Activated naive CD8-positive, alpha-beta T cell treated with anti-CD3 and anti-CD28 coated beads, Interleukin-2, amount 10 ng/mL, durations not matched to agents 7 days and 5 days (primary cell): ENCODE measurements around the gene BIRC6. TPM values are rescaled to one million over a fixed set of nuclear protein-coding genes. Genes with fewer than 3 reads are reported as not detected.
"Not testable (repeated sequence)": the region's sequence is repeated elsewhere in the genome, so short reads cannot be mapped to it uniquely, and the experiment has no call there.

Experiments used
- ATAC-seq: fragments of 150-1000 bp; cut with Tn5 transposase; one replicate; pipeline ENCODE4 v1.10.0; 2021; ENCODE audit warnings: low read depth, moderate library complexity
- POLR2A ChIA-PET: fragments of 350-600 bp; sonication (Branson Sonifier 250); formaldehyde crosslinking; loops from one replicate; lab custom pipeline; 2021; ENCODE audit warnings: antibody characterized with exemption; lab: Charles Lee
- DNase-seq: peaks from one replicate; pipeline ENCODE4 v3.0.0; 2021
- H3K27ac Mint-ChIP-seq: one replicate; pipeline ENCODE4 v1.8.0; 2022; ENCODE audit warnings: mild to moderate bottlenecking, mixed read lengths
- H3K27me3 Mint-ChIP-seq: one replicate; pipeline ENCODE4 v1.8.0; 2022; ENCODE audit warnings: mild to moderate bottlenecking, moderate library complexity, mixed read lengths
- H3K36me3 Mint-ChIP-seq: one replicate; pipeline ENCODE4 v1.8.0; 2021; ENCODE audit warnings: mild to moderate bottlenecking, mixed read lengths
- H3K4me1 Mint-ChIP-seq: one replicate; pipeline ENCODE4 v1.8.0; 2021; ENCODE audit warnings: mixed read lengths
- H3K4me3 Mint-ChIP-seq: one replicate; pipeline ENCODE4 v1.8.0; 2022; ENCODE audit warnings: mild to moderate bottlenecking, moderate library complexity, mixed read lengths
- H3K9me3 Mint-ChIP-seq: one replicate; pipeline ENCODE4 v1.8.0; 2021; ENCODE audit warnings: mixed read lengths
- total RNA-seq, 2 experiments: library from RNA; stranded (reverse); gene quantifications; one replicate each; pipeline ENCODE4 v1.2.3, GENCODE V29; 2021

The BIRC6 gene
- total RNA-seq, 2 experiments from 2014 or later, result 125 to 132 TPM

- Mint-ChIP-seq H3K27me3 (no peaks in the 10 kb centered on the region), H3K36me3 (peaks cover 26% of the 10 kb centered on the region), H3K4me1 (peaks cover 10% of the 10 kb centered on the region), H3K27ac (no peak overlapping the region), H3K4me3 (no peak overlapping the region), H3K9me3 (peaks cover 3% of the 10 kb centered on the region)
- ATAC-seq (no peak), DNase-seq (no peak)
- POLR2A ChIA-PET, result no interaction called here
These were observed 74.0 kb downstream of the BIRC6 start for GRCh38 chr2:32430804-32431203.

- POLR2A ChIA-PET, result interaction anchor here (0.6 kb wide), 1 partner anchor 118 kb away, joined by 3 read pairs; no protein-coding TSS in a partner anchor
- Mint-ChIP-seq H3K27me3 (no peaks in the 10 kb centered on the region), H3K27ac (no peak overlapping the region), H3K9me3 (peaks cover 3% of the 10 kb centered on the region), H3K4me3 (no peak overlapping the region), H3K4me1 (peaks cover 5% of the 10 kb centered on the region), H3K36me3 (peaks cover 42% of the 10 kb centered on the region)
- ATAC-seq (no peak), DNase-seq (no peak)
These were observed 79.3 kb downstream of the BIRC6 start for GRCh38 chr2:32436150-32436549.

- POLR2A ChIA-PET, result no interaction called here
- H3K9me3 Mint-ChIP-seq, result no peaks in the 10 kb centered on the region
- ATAC-seq, result no peak
- peaks cover 39% of the 10 kb centered on the region for H3K36me3 Mint-ChIP-seq
- no peak overlapping the region for H3K4me3 Mint-ChIP-seq
- H3K27ac Mint-ChIP-seq, result no peak overlapping the region
- peaks cover 2% of the 10 kb centered on the region for H3K4me1 Mint-ChIP-seq
- H3K27me3 Mint-ChIP-seq, result no peaks in the 10 kb centered on the region
- DNase-seq, result no peak
These were observed 85.2 kb downstream of the BIRC6 start for GRCh38 chr2:32442020-32442467.

- ATAC-seq, result no peak
- no peaks in the 10 kb centered on the region for H3K27me3 Mint-ChIP-seq
- DNase-seq, result no peak
- H3K36me3 Mint-ChIP-seq, result peaks cover 39% of the 10 kb centered on the region
- H3K9me3 Mint-ChIP-seq, result no peaks in the 10 kb centered on the region
- no peak overlapping the region for H3K27ac Mint-ChIP-seq
- POLR2A ChIA-PET, result no interaction called here
- H3K4me1 Mint-ChIP-seq, result peaks cover 3% of the 10 kb centered on the region
- H3K4me3 Mint-ChIP-seq, result no peak overlapping the region
These were observed 89.5 kb downstream of the BIRC6 start for GRCh38 chr2:32446369-32446768.

- POLR2A ChIA-PET, result no interaction called here
- H3K36me3 Mint-ChIP-seq, result peaks cover 31% of the 10 kb centered on the region
- no peak for ATAC-seq
These were observed 94.0 kb downstream of the BIRC6 start for GRCh38 chr2:32450851-32451250.

GRCh38 chr2:32452338-32453064, 95.7 kb downstream of the BIRC6 start:
- Mint-ChIP-seq H3K27ac (no peak overlapping the region), H3K4me1 (peaks cover 5% of the 10 kb centered on the region), H3K9me3 (no peaks in the 10 kb centered on the region), H3K4me3 (no peak overlapping the region), H3K27me3 (no peaks in the 10 kb centered on the region), H3K36me3 (peaks cover 39% of the 10 kb centered on the region)
- no peak for ATAC-seq
- POLR2A ChIA-PET, result no interaction called here
- DNase-seq, result no peak

More at GRCh38 chr2:32450851-32451250, 94.0 kb downstream of the BIRC6 start:
- no peak overlapping the region for H3K27ac Mint-ChIP-seq
- no peaks in the 10 kb centered on the region for H3K9me3 Mint-ChIP-seq
- no peak overlapping the region for H3K4me3 Mint-ChIP-seq
- H3K4me1 Mint-ChIP-seq, result peaks cover 5% of the 10 kb centered on the region
- no peak for DNase-seq
- no peaks in the 10 kb centered on the region for H3K27me3 Mint-ChIP-seq

GRCh38 chr2:32453242-32454062, 96.6 kb downstream of the BIRC6 start:
- DNase-seq (no peak), ATAC-seq (no peak)
- Mint-ChIP-seq H3K27ac (no peak overlapping the region), H3K4me1 (peaks cover 8% of the 10 kb centered on the region), H3K36me3 (peaks cover 44% of the 10 kb centered on the region), H3K4me3 (no peak overlapping the region), H3K27me3 (no peaks in the 10 kb centered on the region), H3K9me3 (no peaks in the 10 kb centered on the region)
- POLR2A ChIA-PET, result no interaction called here

- DNase-seq (no peak), ATAC-seq (no peak)
- H3K27ac Mint-ChIP-seq, result no peak overlapping the region
- peaks cover 35% of the 10 kb centered on the region for H3K36me3 Mint-ChIP-seq
- peaks cover 8% of the 10 kb centered on the region for H3K4me1 Mint-ChIP-seq
- H3K9me3 Mint-ChIP-seq, result no peaks in the 10 kb centered on the region
- POLR2A ChIA-PET, result interaction anchor here (1.2 kb wide), 1 partner anchor 1046 kb away, joined by 5 read pairs; no protein-coding TSS in a partner anchor
- H3K27me3 Mint-ChIP-seq, result no peaks in the 10 kb centered on the region
- no peak overlapping the region for H3K4me3 Mint-ChIP-seq
These were observed 99.0 kb downstream of the BIRC6 start for GRCh38 chr2:32455816-32456215.

GRCh38 chr2:32456808-32457207, 100.0 kb downstream of the BIRC6 start:
- H3K4me1 Mint-ChIP-seq, result peaks cover 12% of the 10 kb centered on the region
- POLR2A ChIA-PET, result no interaction called here
- DNase-seq (no peak), ATAC-seq (no peak)
- H3K9me3 Mint-ChIP-seq, result no peaks in the 10 kb centered on the region
- H3K27ac Mint-ChIP-seq, result no peak overlapping the region
- no peak overlapping the region for H3K4me3 Mint-ChIP-seq
- H3K36me3 Mint-ChIP-seq, result peaks cover 32% of the 10 kb centered on the region
- no peaks in the 10 kb centered on the region for H3K27me3 Mint-ChIP-seq

- POLR2A ChIA-PET, result no interaction called here
These were observed 101.0 kb downstream of the BIRC6 start for GRCh38 chr2:32457814-32458213.

GRCh38 chr2:32460861-32461260, 104.0 kb downstream of the BIRC6 start:
- H3K4me1 Mint-ChIP-seq, result peaks cover 11% of the 10 kb centered on the region
- H3K4me3 Mint-ChIP-seq, ATAC-seq, H3K9me3 Mint-ChIP-seq, DNase-seq, POLR2A ChIA-PET, H3K27ac Mint-ChIP-seq, H3K27me3 Mint-ChIP-seq: not testable (repeated sequence)
- peaks cover 37% of the 10 kb centered on the region for H3K36me3 Mint-ChIP-seq

More at GRCh38 chr2:32457814-32458213, 101.0 kb downstream of the BIRC6 start:
- H3K27ac Mint-ChIP-seq, result no peak overlapping the region
- DNase-seq (no peak), ATAC-seq (no peak)
- peaks cover 14% of the 10 kb centered on the region for H3K4me1 Mint-ChIP-seq
- H3K4me3 Mint-ChIP-seq, result no peak overlapping the region
- H3K27me3 Mint-ChIP-seq, result no peaks in the 10 kb centered on the region
- H3K9me3 Mint-ChIP-seq, result no peaks in the 10 kb centered on the region
- peaks cover 32% of the 10 kb centered on the region for H3K36me3 Mint-ChIP-seq

GRCh38 chr2:32463110-32463509, 106.3 kb downstream of the BIRC6 start:
- peaks cover 22% of the 10 kb centered on the region for H3K36me3 Mint-ChIP-seq
- POLR2A ChIA-PET, result no interaction called here
- no peaks in the 10 kb centered on the region for H3K27me3 Mint-ChIP-seq
- no peak for DNase-seq
- no peak overlapping the region for H3K27ac Mint-ChIP-seq
- H3K9me3 Mint-ChIP-seq, result no peaks in the 10 kb centered on the region
- peaks cover 9% of the 10 kb centered on the region for H3K4me1 Mint-ChIP-seq
- ATAC-seq, result no peak
- H3K4me3 Mint-ChIP-seq, result no peak overlapping the region

- no peak for DNase-seq
- H3K4me1 Mint-ChIP-seq, result peaks cover 6% of the 10 kb centered on the region
- POLR2A ChIA-PET, result no interaction called here
- no peak overlapping the region for H3K4me3 Mint-ChIP-seq
- H3K27me3 Mint-ChIP-seq, result no peaks in the 10 kb centered on the region
- H3K27ac Mint-ChIP-seq, result no peak overlapping the region
- no peaks in the 10 kb centered on the region for H3K9me3 Mint-ChIP-seq
- no peak for ATAC-seq
- H3K36me3 Mint-ChIP-seq, result peaks cover 17% of the 10 kb centered on the region
These were observed 107.6 kb downstream of the BIRC6 start for GRCh38 chr2:32464431-32464830.
